ENCODE measurements around the gene CIB4.

Gene CIB4

GRCh38 chr2:26621469-26622199 is 19.5 kb downstream of the CIB4 start:
- no peak for DNase-seq (ENCODE audit: low spot score)

- DNase-seq (ENCODE audit: low spot score), result no peak
Observed at GRCh38 chr2:26620031-26620605, 21.0 kb downstream of the CIB4 start.

GRCh38 chr2:26619521-26619951 is 21.6 kb downstream of the CIB4 start:
- DNase-seq (ENCODE audit: low spot score), result no peak

GRCh38 chr2:26619096-26619495 is 22.1 kb downstream of the CIB4 start:
- no peak for DNase-seq (ENCODE audit: low spot score)

GRCh38 chr2:26618611-26619010 is 22.6 kb downstream of the CIB4 start:
- DNase-seq (ENCODE audit: low spot score), result no peak

- no peak for DNase-seq (ENCODE audit: low spot score)
Observed at GRCh38 chr2:26617588-26618083, 23.5 kb downstream of the CIB4 start.

- no peak for DNase-seq (ENCODE audit: low spot score)
Observed at GRCh38 chr2:26616706-26617587, 24.2 kb downstream of the CIB4 start.

DNA sequence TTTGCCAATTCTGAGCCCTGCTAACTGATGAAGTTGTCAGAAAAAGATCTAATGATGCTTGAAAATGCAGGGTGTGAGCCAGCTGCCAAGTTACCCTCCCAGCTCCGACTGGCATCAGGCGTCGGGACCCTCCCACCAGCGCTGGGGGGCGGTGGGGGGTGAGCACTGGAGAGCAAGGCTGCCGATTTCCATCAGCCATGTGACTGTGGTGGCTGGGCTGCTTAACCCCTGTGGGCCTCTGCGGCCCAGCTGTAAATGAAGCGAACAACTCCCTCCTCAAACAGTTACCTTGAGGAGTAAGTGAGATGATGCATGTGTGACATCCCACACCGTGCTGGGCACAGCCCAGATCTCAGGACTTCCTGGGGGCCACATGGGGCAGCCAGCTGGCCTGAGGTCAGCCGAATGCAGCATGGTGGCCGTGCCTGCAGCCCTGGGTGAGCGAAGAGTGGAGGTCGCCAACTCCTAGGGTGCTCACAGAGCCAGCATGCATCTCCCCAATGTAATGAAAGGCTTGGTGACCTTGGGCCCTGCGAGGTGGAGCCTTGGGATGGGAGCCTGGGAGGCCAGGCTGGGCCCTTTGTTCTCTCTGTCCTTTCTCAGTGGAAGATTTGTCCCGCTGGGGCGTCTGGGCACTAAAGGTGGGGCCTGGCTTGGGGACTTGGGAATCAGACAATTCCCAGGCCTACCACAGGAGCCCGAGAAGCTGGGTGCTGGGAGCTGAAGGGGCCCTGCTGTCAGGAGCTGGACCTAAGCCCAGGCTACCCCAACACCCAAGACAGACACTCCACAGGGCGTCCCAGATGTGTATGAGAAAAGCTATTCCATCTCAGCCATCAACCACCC is 25.1 kb downstream of the CIB4 start:
- DNase-seq (ENCODE audit: low spot score), result no peak

DNA sequence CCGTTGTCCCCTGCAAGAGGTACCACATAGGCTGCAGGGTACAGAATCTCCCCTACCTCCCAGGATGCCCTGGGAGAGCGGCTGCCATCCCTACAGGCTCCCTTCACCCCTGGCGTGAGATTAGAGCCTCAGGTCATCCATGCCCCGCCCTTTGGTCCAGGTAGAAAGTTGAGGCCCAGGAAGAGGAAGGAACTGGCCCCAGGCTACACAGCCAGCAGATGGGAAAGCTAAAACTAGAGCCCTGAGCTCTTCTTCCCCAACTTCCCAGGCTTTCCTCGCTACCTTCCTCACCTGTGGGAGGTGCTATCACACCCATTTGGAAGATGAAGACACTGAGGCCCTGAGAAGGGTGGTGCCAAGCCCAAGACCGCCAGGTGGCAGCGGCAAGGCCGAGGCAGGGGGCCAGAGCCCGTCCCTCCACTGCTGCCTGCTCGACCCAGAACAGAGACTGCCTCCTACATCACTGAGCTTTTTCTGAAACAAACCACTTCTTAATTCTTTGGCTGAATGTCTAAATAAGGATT is 25.8 kb downstream of the CIB4 start:
- DNase-seq (ENCODE audit: low spot score), result peak; percentile 27

DNA sequence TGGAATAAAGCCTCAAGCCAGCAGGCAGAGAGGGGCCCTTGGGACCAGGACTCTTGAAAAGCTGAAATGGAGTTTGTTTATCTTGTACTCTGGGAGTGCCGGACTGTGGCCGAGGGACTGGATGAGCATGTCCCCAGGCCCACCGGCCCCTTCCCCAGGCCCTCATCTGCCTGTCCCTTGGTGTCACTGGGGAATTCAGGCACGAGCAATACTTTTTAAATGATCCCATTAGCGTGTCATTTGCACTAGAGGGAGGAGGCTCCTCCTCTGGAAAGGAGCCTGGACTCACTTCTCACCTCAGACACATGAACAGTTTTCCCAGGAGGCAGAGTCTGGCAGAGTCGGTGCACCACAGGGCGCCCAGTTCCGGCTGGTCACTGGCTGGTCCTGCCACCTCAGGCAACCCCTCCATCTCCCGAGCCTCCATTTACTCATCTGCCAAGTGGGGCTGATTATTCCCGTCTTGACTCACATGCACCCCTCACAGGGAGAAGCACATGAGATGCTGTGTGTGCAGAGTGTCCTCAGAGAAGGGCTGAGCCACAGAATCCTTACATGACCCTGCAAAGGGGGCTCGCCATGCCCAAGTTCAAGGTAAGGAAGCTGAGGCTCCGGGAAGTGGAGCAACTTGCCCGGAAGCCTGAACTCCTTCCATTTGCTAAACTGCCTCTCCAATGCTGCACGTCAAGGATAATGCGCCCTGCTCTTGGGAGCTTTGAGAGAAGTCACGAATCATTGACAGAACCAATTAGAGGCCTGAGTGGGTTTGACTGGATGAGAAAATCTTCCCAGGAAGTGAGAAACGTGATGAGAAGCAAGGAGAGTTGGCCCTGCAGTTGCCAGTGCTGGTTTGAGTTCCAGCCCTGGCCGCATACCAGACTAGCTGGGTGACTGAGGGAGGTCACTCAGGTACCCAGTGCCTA is 26.7 kb downstream of the CIB4 start:
- no peak for DNase-seq (ENCODE audit: low spot score)

- DNase-seq (ENCODE audit: low spot score), result no peak
Observed at GRCh38 chr2:26613241-26614215, 27.6 kb downstream of the CIB4 start.

DNA sequence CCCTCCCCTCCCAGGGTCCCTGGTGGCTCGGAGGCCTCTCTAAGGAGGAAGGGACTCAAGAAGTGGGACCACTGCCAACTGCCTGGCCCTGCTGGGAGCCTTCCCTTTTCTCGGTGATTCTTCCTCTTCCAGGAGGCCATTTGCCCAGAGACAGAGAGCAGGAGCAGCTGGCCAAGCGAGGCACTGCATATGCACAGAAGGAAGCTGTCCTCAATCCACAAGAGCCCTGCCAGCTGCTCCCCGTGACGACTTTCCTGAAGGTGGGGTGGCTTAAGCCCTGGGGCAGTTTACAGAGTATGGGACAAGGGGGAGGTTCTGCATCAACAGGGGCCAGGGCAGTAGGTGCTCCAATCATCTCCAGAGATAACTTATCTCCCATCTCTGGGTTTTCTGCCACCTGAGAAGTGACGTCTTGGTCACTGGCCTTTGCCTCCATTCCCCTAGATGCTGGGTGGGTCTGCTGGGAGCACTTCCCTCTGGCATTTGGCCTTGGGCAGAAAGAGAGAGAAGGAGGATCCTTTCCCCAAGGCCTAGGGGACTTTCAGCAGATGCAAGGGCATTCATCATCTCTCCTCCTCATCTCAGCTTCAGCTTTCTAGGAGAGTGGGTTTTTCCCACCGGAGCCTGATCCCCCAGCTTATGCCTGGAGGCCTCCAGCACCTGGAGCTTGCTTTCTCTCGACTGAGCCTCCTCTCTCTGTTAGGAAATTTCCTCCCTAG is 28.5 kb downstream of the CIB4 start:
- DNase-seq (ENCODE audit: low spot score), result no peak

GRCh38 chr2:26612034-26612433 is 29.1 kb downstream of the CIB4 start:
- DNase-seq (ENCODE audit: low spot score), result no peak

DNA sequence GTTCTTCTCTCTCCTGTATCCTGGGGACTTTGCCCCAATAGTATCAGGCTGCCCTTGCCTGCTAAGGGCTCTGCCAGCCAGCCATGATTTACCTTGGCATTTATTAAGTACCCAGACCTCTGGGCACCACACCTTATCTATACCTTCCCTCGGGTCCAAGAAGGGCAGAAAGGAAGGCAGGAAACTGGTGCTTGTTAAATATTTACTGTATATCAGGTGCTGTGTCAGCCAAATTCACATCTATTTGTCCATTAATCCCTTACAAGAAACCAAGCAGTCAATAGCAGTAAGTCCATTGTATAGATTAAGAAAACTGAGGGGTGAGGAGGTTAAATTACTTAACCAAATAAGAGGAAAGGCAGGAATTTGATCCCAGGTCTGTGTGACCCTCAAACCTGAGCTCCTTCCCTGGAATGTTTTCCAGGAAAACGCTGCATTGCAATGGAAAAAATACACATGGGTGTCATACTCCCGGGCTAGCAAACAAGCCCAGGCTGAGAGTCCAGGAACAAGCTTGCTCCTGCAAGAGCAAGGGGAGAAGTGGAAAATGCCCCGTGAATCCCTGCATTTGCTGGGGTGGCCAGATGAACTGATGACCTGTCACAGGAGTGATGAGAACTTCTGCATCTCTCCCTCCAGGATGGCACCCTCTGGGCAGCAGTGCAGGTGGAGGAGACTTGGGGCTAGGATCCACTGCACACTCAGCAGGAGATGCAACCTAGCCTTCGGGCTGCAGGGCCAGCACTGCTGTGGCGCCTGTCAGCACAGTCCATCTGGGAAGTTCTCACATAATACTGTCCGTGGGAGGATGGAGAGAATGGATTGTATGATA is 30.4 kb downstream of the CIB4 start:
- DNase-seq (ENCODE audit: low spot score), result no peak

DNA sequence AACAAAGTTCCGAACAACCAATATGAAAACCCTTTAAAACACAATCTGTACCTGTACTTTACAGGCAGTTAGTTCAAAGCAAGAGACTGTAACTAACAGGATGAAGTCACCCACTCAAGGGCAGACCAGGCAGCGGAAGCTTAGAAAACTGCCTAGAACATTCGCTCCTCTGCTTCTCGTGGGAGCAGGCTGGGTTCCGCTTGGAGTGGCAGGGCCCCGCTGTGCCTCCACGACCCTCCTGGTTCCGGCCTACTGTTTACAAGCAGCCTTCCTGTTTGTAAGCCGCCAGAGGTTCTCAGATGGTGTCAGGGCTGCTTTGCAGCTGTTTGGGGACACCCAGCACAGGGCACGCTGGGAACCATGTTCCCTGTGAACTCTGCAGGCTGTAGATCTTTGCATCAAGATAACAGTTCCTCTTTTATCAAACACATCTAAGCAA is 31.3 kb downstream of the CIB4 start:
- DNase-seq (ENCODE audit: low spot score), result no peak

GRCh38 chr2:26609205-26609631 is 31.9 kb downstream of the CIB4 start:
- no peak for DNase-seq (ENCODE audit: low spot score)

DNA sequence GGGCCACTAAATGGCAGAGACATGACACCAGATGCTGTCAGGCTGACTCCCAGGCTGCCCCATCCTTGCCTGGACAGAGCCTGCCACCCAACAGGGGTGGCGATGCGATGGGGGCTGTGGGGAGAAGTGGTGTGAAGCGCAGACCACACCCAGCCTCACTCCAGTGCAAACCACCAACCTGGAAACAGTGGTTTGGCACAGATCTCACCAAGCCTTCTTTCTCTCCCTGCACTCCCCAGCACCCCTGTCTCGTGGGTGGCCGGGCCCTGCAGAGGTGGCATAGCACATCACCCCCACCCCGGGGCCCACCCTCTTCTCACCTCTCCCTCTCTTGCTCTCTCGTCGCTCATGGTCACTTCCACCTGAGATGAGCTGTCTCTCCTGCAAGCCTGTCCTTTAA is 32.6 kb downstream of the CIB4 start:
- no peak for DNase-seq (ENCODE audit: low spot score)

- DNase-seq (ENCODE audit: low spot score), result no peak
Observed at GRCh38 chr2:26607698-26608097, 33.5 kb downstream of the CIB4 start.

Data from GM03348 (cell line).